GM12878 (cell line): ENCODE data around the gene SYNDIG1. TPM values are rescaled to one million over a fixed set of nuclear protein-coding genes. Genes with fewer than 3 reads are reported as not detected.

ENCODE experiments used
- ATAC-seq: fragments of 200-7000 bp; cut with Tn5 transposase; 3 replicates; pipeline ENCODE4 v1.9.1; 2020; ENCODE audit warnings: mild to moderate bottlenecking, moderate library complexity
- BruUV-seq: library from RNA; stranded (reverse); fragments of 400-500 nt; replicated peaks from 2 replicates; lab custom pipeline; 2021; lab: Mats Ljungman, UMichigan
- CTCF ChIA-PET: fragments of 300-600 bp; sonication (Branson Sonifier 250); formaldehyde crosslinking; extraction: SDS; loops from one replicate; lab custom pipeline; 2021; ENCODE audit warnings: inconsistent platforms; lab: Yijun Ruan, JAX
- POLR2A ChIA-PET: fragments of 350-600 bp; formaldehyde crosslinking; extraction: SDS; loops from one replicate; lab custom pipeline; 2021; ENCODE audit warnings: inconsistent platforms; lab: Charles Lee
- RAD21 ChIA-PET: fragments of 300-600 bp; sonication (Branson Sonifier 250); formaldehyde crosslinking; loops from one replicate; lab custom pipeline; 2023; ENCODE audit warnings: antibody characterized with exemption; ENCODE audit not compliant: unreplicated experiment; lab: Charles Lee
- SMC1A ChIA-PET: fragments of 300-600 bp; sonication (Branson Sonifier 250); formaldehyde crosslinking; loops from one replicate; lab custom pipeline; 2023; ENCODE audit not compliant: unreplicated experiment, uncharacterized antibody; lab: Charles Lee
- DNase-seq: peaks from one replicate; pipeline ENCODE4 v3.0.0-alpha.2; 2011; ENCODE audit warnings: low read depth, low spot score
- FAIRE-seq: peaks from 3 replicates; lab custom pipeline; 2011; peaks lifted over from hg19 to GRCh38; lab: Jason Lieb, UNC
- H2AFZ ChIP-seq: 2 replicates; pipeline ENCODE4 v1.6.0; 2011; ENCODE audit warnings: low read depth, low read length, control low read depth; ENCODE audit not compliant: control insufficient read depth
- H3K27ac ChIP-seq: 2 replicates; pipeline ENCODE4 v1.5.1; 2011; ENCODE audit warnings: control low read depth; ENCODE audit not compliant: control insufficient read depth, insufficient read depth
- H3K27me3 ChIP-seq, 2 experiments: replicated peaks in 1 of 2; 2 replicates each; pipeline versions ENCODE4 v1.6.0 to v1.6.1; 2011; ENCODE audit warnings: low read length in 1 of 2; ENCODE audit not compliant: control insufficient read depth in 2 of 2, insufficient read depth in 2 of 2
- H3K36me3 ChIP-seq, 2 experiments: 2 replicates each; pipeline ENCODE4 v1.5.1; 2011; ENCODE audit warnings: low read length in 1 of 2; ENCODE audit not compliant: control insufficient read depth in 2 of 2, insufficient read depth in 2 of 2
- H3K4me1 ChIP-seq: 2 replicates; pipeline ENCODE4 v1.6.1; 2011; ENCODE audit warnings: mild to moderate bottlenecking, low read length, moderate library complexity, mixed read lengths; ENCODE audit not compliant: control insufficient read depth, insufficient read depth
- H3K4me2 ChIP-seq: 2 replicates; pipeline ENCODE4 v1.6.0; 2011; ENCODE audit warnings: control low read depth; ENCODE audit not compliant: control insufficient read depth, insufficient read depth
- H3K4me3 ChIP-seq: fragments of 200-600 bp; sonication (generic); 2 replicates; pipeline ENCODE4 v1.5.1; 2016
- H3K79me2 ChIP-seq: 2 replicates; pipeline ENCODE4 v1.6.0; 2011; ENCODE audit warnings: low read length; ENCODE audit not compliant: control insufficient read depth, insufficient read depth
- H3K9ac ChIP-seq: 2 replicates; pipeline ENCODE4 v1.8.0; 2011; ENCODE audit warnings: low read length, control low read depth, mixed read lengths; ENCODE audit not compliant: control insufficient read depth, insufficient read depth
- H3K9me3 ChIP-seq: replicated peaks from 3 replicates; pipeline ENCODE4 v1.5.1; 2011; ENCODE audit warnings: mild to moderate bottlenecking, low read length; ENCODE audit not compliant: control insufficient read depth, insufficient read depth
- H4K20me1 ChIP-seq: 2 replicates; pipeline ENCODE4 v1.6.0; 2011; ENCODE audit not compliant: control insufficient read depth, insufficient read depth
- WGBS: methylation state at CpG from one replicate; pipeline ENCODE4 v1.1.6; 2016; ENCODE audit warnings: low lambda C conversion rate; ENCODE audit not compliant: insufficient replicate concordance, insufficient coverage; ENCODE audit errors: missing lambda C conversion rate; 5-methylcytosine and 5-hydroxymethylcytosine counted together
- in situ Hi-C: fragments of 300-500 bp; cut with MboI; formaldehyde crosslinking; loops from 9 replicates; pipeline ENCODE4 v1.14.3; 2018; ENCODE audit warnings: mixed read lengths
- intact Hi-C: fragments of 100-400 bp; cut with micrococcal nuclease; formaldehyde crosslinking; loops from one replicate; pipeline ENCODE4 v1.14.2; 2022; ENCODE audit not compliant: unreplicated experiment
- polyA plus RNA-seq, 11 experiments: library from polyadenylated mRNA; depleted of rRNA in 4 of 11; unstranded in 6 of 11; stranded (reverse) in 5 of 11; fragments of >200 nt; fragmentation: Nextera tagmentation in 4 of 11; fragmentation: Illumina TruSeq in 1 of 11; extraction: Ambion mirVana in 4 of 11; extraction: Trizol in 1 of 11; gene quantifications; 1 replicate in 1 of 11; 2 replicates in 10 of 11; pipeline versions ENCODE4 v1.2.1 to v1.2.3, GENCODE V29; 2011 to 2016; ENCODE audit warnings: inconsistent platforms in 2 of 11, missing spikeins in 2 of 11, low read depth in 1 of 11
- total RNA-seq, 4 experiments: library from RNA; depleted of rRNA in 3 of 4; stranded (reverse); fragments of >200 nt in 3 of 4; fragmentation: Illumina TruSeq in 1 of 4; extraction: Trizol in 1 of 4; gene quantifications; 2 replicates each; pipeline versions ENCODE4 v1.2.1 to v1.2.3, GENCODE V29; 2013 to 2021
- TF ChIP-seq, protein P1 (sequence below): fragments of 450-650 bp; IDR thresholded peaks from 2 replicates; pipeline ENCODE4 v1.6.1; 2017; ENCODE audit warnings: mild to moderate bottlenecking, moderate library complexity

SYNDIG1 gene
- total and polyA plus RNA-seq, 10 of the 15 experiments (the other 5 are each of a cell fraction or from before 2014, with no cell fraction given): not detected

DNA sequence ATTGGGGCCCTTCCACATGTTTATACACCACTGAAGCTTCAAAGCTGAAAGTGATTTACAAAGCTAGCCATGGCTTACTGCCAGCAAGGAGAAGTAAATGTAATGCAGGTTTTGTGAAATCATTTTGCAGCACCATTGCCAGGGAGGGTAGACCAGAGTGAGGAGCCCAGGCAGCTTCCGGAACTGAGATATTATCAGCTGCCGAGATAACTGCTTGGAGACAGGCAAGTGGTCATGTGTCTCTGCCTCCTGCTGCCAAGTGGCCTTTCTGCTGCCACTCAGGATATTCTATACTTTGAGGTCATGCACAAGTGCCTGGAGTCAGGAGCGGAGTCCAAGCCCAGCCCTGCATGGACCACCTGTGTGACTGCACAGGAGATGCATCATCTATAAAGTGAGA is 160.2 kb downstream of the SYNDIG1 start:
- ATAC-seq: no peak
- Histone ChIP-seq H3K9ac (no peak overlapping the region), H3K36me3 (no peaks in the 10 kb centered on the region), H4K20me1 (no peaks in the 10 kb centered on the region), H3K79me2 (no peaks in the 10 kb centered on the region), H3K4me1 (no peaks in the 10 kb centered on the region), H3K27ac (no peak overlapping the region), H2AFZ (no peak overlapping the region), H3K9me3 (no peaks in the 10 kb centered on the region), H3K27me3 (peaks cover 0 to under 1% of the 10 kb centered on the region in 2 experiments; a peak in 2 of 4 replicates), H3K4me3 (no peak overlapping the region), H3K4me2 (no peak overlapping the region)
- ChIA-PET SMC1A (no interaction called here), RAD21 (no interaction called here), POLR2A (no interaction called here), CTCF (no interaction called here)
- in situ Hi-C loops: no loop called here
- 79% methylated on average over 3 of the region's 3 CpGs for WGBS
- BruUV-seq: no TSS peak
- no peak for FAIRE-seq
- intact Hi-C loops: no loop called here
- DNase-seq: no peak
- TF ChIP-seq, protein P1, sequence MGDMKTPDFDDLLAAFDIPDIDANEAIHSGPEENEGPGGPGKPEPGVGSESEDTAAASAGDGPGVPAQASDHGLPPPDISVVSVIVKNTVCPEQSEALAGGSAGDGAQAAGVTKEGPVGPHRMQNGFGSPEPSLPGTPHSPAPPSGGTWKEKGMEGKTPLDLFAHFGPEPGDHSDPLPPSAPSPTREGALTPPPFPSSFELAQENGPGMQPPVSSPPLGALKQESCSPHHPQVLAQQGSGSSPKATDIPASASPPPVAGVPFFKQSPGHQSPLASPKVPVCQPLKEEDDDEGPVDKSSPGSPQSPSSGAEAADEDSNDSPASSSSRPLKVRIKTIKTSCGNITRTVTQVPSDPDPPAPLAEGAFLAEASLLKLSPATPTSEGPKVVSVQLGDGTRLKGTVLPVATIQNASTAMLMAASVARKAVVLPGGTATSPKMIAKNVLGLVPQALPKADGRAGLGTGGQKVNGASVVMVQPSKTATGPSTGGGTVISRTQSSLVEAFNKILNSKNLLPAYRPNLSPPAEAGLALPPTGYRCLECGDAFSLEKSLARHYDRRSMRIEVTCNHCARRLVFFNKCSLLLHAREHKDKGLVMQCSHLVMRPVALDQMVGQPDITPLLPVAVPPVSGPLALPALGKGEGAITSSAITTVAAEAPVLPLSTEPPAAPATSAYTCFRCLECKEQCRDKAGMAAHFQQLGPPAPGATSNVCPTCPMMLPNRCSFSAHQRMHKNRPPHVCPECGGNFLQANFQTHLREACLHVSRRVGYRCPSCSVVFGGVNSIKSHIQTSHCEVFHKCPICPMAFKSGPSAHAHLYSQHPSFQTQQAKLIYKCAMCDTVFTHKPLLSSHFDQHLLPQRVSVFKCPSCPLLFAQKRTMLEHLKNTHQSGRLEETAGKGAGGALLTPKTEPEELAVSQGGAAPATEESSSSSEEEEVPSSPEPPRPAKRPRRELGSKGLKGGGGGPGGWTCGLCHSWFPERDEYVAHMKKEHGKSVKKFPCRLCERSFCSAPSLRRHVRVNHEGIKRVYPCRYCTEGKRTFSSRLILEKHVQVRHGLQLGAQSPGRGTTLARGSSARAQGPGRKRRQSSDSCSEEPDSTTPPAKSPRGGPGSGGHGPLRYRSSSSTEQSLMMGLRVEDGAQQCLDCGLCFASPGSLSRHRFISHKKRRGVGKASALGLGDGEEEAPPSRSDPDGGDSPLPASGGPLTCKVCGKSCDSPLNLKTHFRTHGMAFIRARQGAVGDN: no peak
- TF ChIP-seq, all 136 proteins: peak for 0
